Hepatocyte (in vitro differentiated cells): ENCODE measurements around the gene PROZ.

Experiments
- CTCF ChIP-seq: fragments of 200-600 bp; sonication (generic); IDR thresholded peaks from 2 replicates; pipeline ENCODE4 v1.5.1; 2016; ENCODE audit warnings: antibody characterized with exemption, mild to moderate bottlenecking; ENCODE audit not compliant: poor library complexity
- EZH2 ChIP-seq: fragments of 200-600 bp; sonication (generic); IDR thresholded peaks from 2 replicates; pipeline ENCODE4 v1.6.1; 2016; ENCODE audit warnings: antibody characterized with exemption, mild to moderate bottlenecking, borderline replicate concordance

- TF ChIP-seq CTCF (no peak), EZH2 (no peak)
Measured at GRCh38 chr13:113113846-113114271, 44.6 kb upstream of the PROZ start.
